ENCODE data around the gene TIAM1. TPM values are rescaled to one million over a fixed set of nuclear protein-coding genes. Genes with fewer than 3 reads are reported as not detected.

Gene TIAM1
- polyA plus RNA-seq, 2 of the 4 experiments (the other 2 are of a cell fraction): 0.23 to 0.40 TPM

- TF ChIP-seq KDM1A (IDR thresholded peaks at IDR 0.05; ENCODE audit: low read depth) (no peak), RFX5 (IDR thresholded peaks at IDR 0.05) (no peak), CHD4 (IDR thresholded peaks at IDR 0.05; ENCODE audit: borderline replicate concordance) (no peak), HES2 (IDR thresholded peaks at IDR 0.05) (no peak)
Measured at GRCh38 chr21:31257265-31257664, 86.8 kb downstream of the TIAM1 start (continued).

- DNase-seq (ENCODE audit: low read depth in 1 of 2, low spot score in 1 of 2) (no peak), ATAC-seq (no peak), FAIRE-seq (no peak)
- Histone ChIP-seq H3K9me3 (no peaks in the 10 kb centered on the region), H3K4me3 (no peak overlapping the region), H3K4me2 (no peak overlapping the region), H3K4me1 (no peaks in the 10 kb centered on the region), H3K27ac (no peak overlapping the region)
- TF ChIP-seq HMGXB4 (CRISPR knock-in tag; IDR thresholded peaks at IDR 0.05; ENCODE audit: borderline replicate concordance): no peak
- TF ChIP-seq KDM5A (IDR thresholded peaks at IDR 0.05): no peak
- TF ChIP-seq REST (IDR thresholded peaks at IDR 0.05): no peak
- TF ChIP-seq POLR2A (IDR thresholded peaks at IDR 0.05; ENCODE audit: low read length): no peak
- TF ChIP-seq ZC3H11A (IDR thresholded peaks at IDR 0.05): no peak
- TF ChIP-seq CHD2 (IDR thresholded peaks at IDR 0.05; ENCODE audit: low read length, partially characterized antibody): no peak
- no peak for TF ChIP-seq EHF (CRISPR knock-in tag; IDR thresholded peaks at IDR 0.05)
- TF ChIP-seq TFCP2L1 (CRISPR knock-in tag; IDR thresholded peaks at IDR 0.05): no peak
- no peak for TF ChIP-seq CBX8 (IDR thresholded peaks at IDR 0.05)
- TF ChIP-seq ZNF302 (CRISPR knock-in tag; IDR thresholded peaks at IDR 0.05): no peak
- TF ChIP-seq NPAS2 (CRISPR knock-in tag; IDR thresholded peaks at IDR 0.05; ENCODE audit: borderline replicate concordance): no peak
- no peak for TF ChIP-seq BCL3 (IDR thresholded peaks at IDR 0.05)
- no peak for TF ChIP-seq FOSL2 (IDR thresholded peaks at IDR 0.05)
- TF ChIP-seq FOSL2 (CRISPR knock-in tag; IDR thresholded peaks at IDR 0.05): no peak
- no peak for TF ChIP-seq E2F6 (IDR thresholded peaks at IDR 0.05; ENCODE audit: borderline replicate concordance, low read depth)
- no peak for TF ChIP-seq ATOH8 (CRISPR knock-in tag; IDR thresholded peaks at IDR 0.05; ENCODE audit: low read depth)
- TF ChIP-seq HOXB13 (CRISPR knock-in tag; IDR thresholded peaks at IDR 0.05; ENCODE audit: low read depth): no peak
- TF ChIP-seq MAZ (IDR thresholded peaks at IDR 0.05; ENCODE audit: borderline replicate concordance, low read depth, low read length): no peak
- CTCF ChIA-PET: no interaction called here
- POLR2A ChIA-PET: no interaction called here
- 9% methylated on average over 2 of the region's 2 CpGs for WGBS (ENCODE audit: missing lambda C conversion rate)
Measured at GRCh38 chr21:31255896-31256295, 88.2 kb downstream of the TIAM1 start.
